Neural progenitor cell (in vitro differentiated cells): Measurements from ENCODE around the gene NSUN2. TPM values are rescaled to one million over a fixed set of nuclear protein-coding genes. Genes with fewer than 3 reads are reported as not detected.

Source experiments
- DNase-seq: peaks from one replicate; pipeline ENCODE4 v3.0.0-alpha.2; 2016; ENCODE audit warnings: low spot score
- H2AFZ ChIP-seq: fragments of 200-600 bp; sonication (generic); replicated peaks from 2 replicates; pipeline ENCODE4 v1.6.1; 2016; ENCODE audit warnings: antibody characterized with exemption
- H3F3A ChIP-seq: fragments of 200-600 bp; sonication (generic); 2 replicates; pipeline ENCODE4 v1.6.1; 2016; ENCODE audit warnings: antibody characterized with exemption, low read depth
- H3K27ac ChIP-seq: fragments of 200-600 bp; sonication (generic); 2 replicates; pipeline ENCODE4 v1.5.1; 2016; ENCODE audit warnings: mild to moderate bottlenecking
- H3K27me3 ChIP-seq: fragments of 200-600 bp; sonication (generic); 2 replicates; pipeline ENCODE4 v1.6.1; 2016; ENCODE audit warnings: mild to moderate bottlenecking, moderate library complexity
- H3K36me3 ChIP-seq: fragments of 200-600 bp; sonication (generic); 2 replicates; pipeline ENCODE4 v1.5.1; 2016
- H3K4me1 ChIP-seq: fragments of 200-600 bp; sonication (generic); 2 replicates; pipeline ENCODE4 v1.6.1; 2016; ENCODE audit warnings: mixed run types
- H3K4me2 ChIP-seq: fragments of 200-600 bp; sonication (generic); 2 replicates; pipeline ENCODE4 v1.6.1; 2016
- H3K4me3 ChIP-seq: fragments of 200-600 bp; sonication (generic); 2 replicates; pipeline ENCODE4 v1.5.1; 2016
- H3K79me2 ChIP-seq: fragments of 200-600 bp; sonication (generic); 2 replicates; pipeline ENCODE4 v1.6.1; 2016; ENCODE audit warnings: low read depth
- H3K9ac ChIP-seq: fragments of 200-600 bp; sonication (generic); 2 replicates; pipeline ENCODE4 v1.6.1; 2016
- H3K9me3 ChIP-seq: fragments of 200-600 bp; sonication (generic); 2 replicates; pipeline ENCODE4 v1.5.1; 2016; ENCODE audit warnings: low read depth
- H4K20me1 ChIP-seq: fragments of 200-600 bp; sonication (generic); 2 replicates; pipeline ENCODE4 v1.6.1; 2016; ENCODE audit warnings: low read depth
- H3K27ac Mint-ChIP-seq: 3 replicates; pipeline ENCODE4 v1.8.0; 2021; ENCODE audit warnings: mixed read lengths
- H3K27me3 Mint-ChIP-seq: 2 replicates; pipeline ENCODE4 v1.8.0; 2022; ENCODE audit warnings: low read depth, mild to moderate bottlenecking, inconsistent platforms, moderate library complexity, mixed read lengths; ENCODE audit not compliant: insufficient read depth
- H3K36me3 Mint-ChIP-seq: 3 replicates; pipeline ENCODE4 v1.8.0; 2021; ENCODE audit warnings: mixed read lengths
- H3K4me1 Mint-ChIP-seq: 3 replicates; pipeline ENCODE4 v1.8.0; 2021; ENCODE audit warnings: mixed read lengths
- H3K4me3 Mint-ChIP-seq: 3 replicates; pipeline ENCODE4 v1.8.0; 2021; ENCODE audit warnings: mild to moderate bottlenecking, moderate library complexity, mixed read lengths
- H3K9me3 Mint-ChIP-seq: 3 replicates; pipeline ENCODE4 v1.8.0; 2020; ENCODE audit warnings: mixed read lengths
- CTCF ChIP-seq: fragments of 200-600 bp; sonication (generic); IDR thresholded peaks from 2 replicates; pipeline ENCODE4 v1.5.1; 2017; ENCODE audit warnings: antibody characterized with exemption, mild to moderate bottlenecking
- EZH2 ChIP-seq: fragments of 200-600 bp; sonication (generic); IDR thresholded peaks from 2 replicates; pipeline ENCODE4 v1.6.1; 2017; ENCODE audit warnings: antibody characterized with exemption, mild to moderate bottlenecking, moderate library complexity
- EZH2phosphoT487 ChIP-seq: fragments of 200-600 bp; sonication (generic); IDR thresholded peaks from 2 replicates; pipeline ENCODE4 v1.6.1; 2017; ENCODE audit warnings: antibody characterized with exemption
- total RNA-seq: library from RNA; depleted of rRNA; stranded (reverse); fragments of >200 nt; gene quantifications from 2 replicates; pipeline ENCODE4 v1.2.3, GENCODE V29; 2015; ENCODE audit warnings: low replicate concordance

NSUN2 gene
- total RNA-seq, 1 donor from 2014 or later = 65.4 TPM

- H3K27me3 ChIP-seq = no peaks in the 10 kb centered on the region
- H4K20me1 ChIP-seq = peaks cover 41% of the 10 kb centered on the region
- peaks cover under 1% of the 10 kb centered on the region for H3K4me1 ChIP-seq
- H3K4me3 ChIP-seq = no peak overlapping the region
- Mint-ChIP-seq H3K4me3 (no peak overlapping the region), H3K36me3 (peaks cover 52% of the 10 kb centered on the region), H3K27me3 (no peaks in the 10 kb centered on the region), H3K4me1 (peaks cover 8% of the 10 kb centered on the region), H3K27ac (no peak overlapping the region), H3K9me3 (peaks cover 2% of the 10 kb centered on the region)
- no peak overlapping the region for H3K27ac ChIP-seq
- no peak overlapping the region for H2AFZ ChIP-seq
- peaks cover 99% of the 10 kb centered on the region for H3K79me2 ChIP-seq
- DNase-seq = no peak
- H3K36me3 ChIP-seq = no peaks in the 10 kb centered on the region
- H3K9ac ChIP-seq = no peak overlapping the region
- H3K4me2 ChIP-seq = no peak overlapping the region
- H3F3A ChIP-seq = no peaks in the 10 kb centered on the region
- H3K9me3 ChIP-seq = no peaks in the 10 kb centered on the region
- no peak for TF ChIP-seq EZH2
- TF ChIP-seq EZH2phosphoT487 = no peak
- TF ChIP-seq CTCF = no peak
Measured at GRCh38 chr5:6626508-6626907, 6.3 kb downstream of the NSUN2 start.

GRCh38 chr5:6623941-6624340, 8.9 kb downstream of the NSUN2 start:
- Histone ChIP-seq H2AFZ (no peak overlapping the region), H3K9me3 (no peaks in the 10 kb centered on the region), H4K20me1 (peaks cover 25% of the 10 kb centered on the region), H3K27ac (no peak overlapping the region), H3K27me3 (no peaks in the 10 kb centered on the region), H3K4me2 (no peak overlapping the region), H3K4me3 (no peak overlapping the region), H3K79me2 (peaks cover 73% of the 10 kb centered on the region), H3K9ac (no peak overlapping the region), H3K4me1 (no peaks in the 10 kb centered on the region), H3F3A (no peaks in the 10 kb centered on the region), H3K36me3 (peaks cover 3% of the 10 kb centered on the region)
- Mint-ChIP-seq H3K9me3 (peaks cover 2% of the 10 kb centered on the region), H3K4me1 (no peaks in the 10 kb centered on the region), H3K36me3 (peaks cover 51% of the 10 kb centered on the region), H3K27ac (no peak overlapping the region), H3K27me3 (no peaks in the 10 kb centered on the region), H3K4me3 (no peak overlapping the region)
- no peak for DNase-seq
- TF ChIP-seq EZH2phosphoT487 (no peak), CTCF (no peak)

- Histone ChIP-seq H3K9ac (no peak overlapping the region), H3K36me3 (peaks cover 8% of the 10 kb centered on the region), H3K4me3 (no peak overlapping the region), H2AFZ (no peak overlapping the region), H3K79me2 (peaks cover 71% of the 10 kb centered on the region), H3K9me3 (no peaks in the 10 kb centered on the region), H3K27ac (no peak overlapping the region), H3F3A (no peaks in the 10 kb centered on the region), H3K4me2 (no peak overlapping the region), H3K4me1 (no peaks in the 10 kb centered on the region), H3K27me3 (no peaks in the 10 kb centered on the region), H4K20me1 (peaks cover 23% of the 10 kb centered on the region)
- no peak overlapping the region for H3K4me3 Mint-ChIP-seq
- H3K27ac Mint-ChIP-seq = no peak overlapping the region
- peaks cover 48% of the 10 kb centered on the region for H3K36me3 Mint-ChIP-seq
- DNase-seq = no peak
- H3K9me3 Mint-ChIP-seq = peaks cover 2% of the 10 kb centered on the region
- no peaks in the 10 kb centered on the region for H3K4me1 Mint-ChIP-seq
- TF ChIP-seq EZH2phosphoT487 (no peak), CTCF (no peak), EZH2 (no peak)
- H3K27me3 Mint-ChIP-seq = no peaks in the 10 kb centered on the region
Measured at GRCh38 chr5:6623228-6623627, 9.6 kb downstream of the NSUN2 start.

- no peak overlapping the region for H3K27ac Mint-ChIP-seq
- Histone ChIP-seq H3K27me3 (no peaks in the 10 kb centered on the region), H3K4me1 (no peaks in the 10 kb centered on the region), H3K36me3 (peaks cover 17% of the 10 kb centered on the region), H3K4me3 (no peak overlapping the region), H3K79me2 (peaks cover 44% of the 10 kb centered on the region), H3K9me3 (no peaks in the 10 kb centered on the region), H3K4me2 (no peak overlapping the region), H3F3A (no peaks in the 10 kb centered on the region), H4K20me1 (peaks cover 18% of the 10 kb centered on the region), H2AFZ (no peak overlapping the region), H3K27ac (no peak overlapping the region), H3K9ac (no peak overlapping the region)
- H3K4me1 Mint-ChIP-seq = no peaks in the 10 kb centered on the region
- H3K4me3 Mint-ChIP-seq = no peak overlapping the region
- H3K9me3 Mint-ChIP-seq = no peaks in the 10 kb centered on the region
- no peaks in the 10 kb centered on the region for H3K27me3 Mint-ChIP-seq
- DNase-seq = no peak
- H3K36me3 Mint-ChIP-seq = peaks cover 33% of the 10 kb centered on the region
- no peak for TF ChIP-seq CTCF
- TF ChIP-seq EZH2phosphoT487 = no peak
- TF ChIP-seq EZH2 = no peak
Measured at GRCh38 chr5:6616632-6617031, 16.2 kb downstream of the NSUN2 start.
